HepG2 (cell line): ENCODE results near the gene OPRD1. TPM values are rescaled to one million over a fixed set of nuclear protein-coding genes. Genes with fewer than 3 reads are reported as not detected.

Experiments
- ATAC-seq: fragments of 200-7000 bp; cut with Tn5 transposase; 3 replicates; pipeline ENCODE4 v1.9.1; 2020; ENCODE audit warnings: mild to moderate bottlenecking, moderate library complexity
- BruUV-seq: library from RNA; stranded (reverse); fragments of 400-500 nt; replicated peaks from 2 replicates; lab custom pipeline; 2021; lab: Mats Ljungman, UMichigan
- CTCF ChIA-PET: fragments of 300-600 bp; formaldehyde crosslinking; extraction: SDS; loops from one replicate; lab custom pipeline; 2021; ENCODE audit warnings: low total read pairs, inconsistent platforms, low intra/inter-chr PET ratio; lab: Yijun Ruan, JAX
- POLR2A ChIA-PET: fragments of 350-600 bp; sonication (Branson Sonifier 250); formaldehyde crosslinking; loops from one replicate; lab custom pipeline; 2020; ENCODE audit warnings: antibody characterized with exemption, inconsistent platforms; lab: Yijun Ruan, JAX
- DNase-seq: peaks from one replicate; pipeline ENCODE4 v3.0.0-alpha.2; 2015; ENCODE audit warnings: low spot score
- FAIRE-seq: peaks from 3 replicates; lab custom pipeline; 2011; peaks lifted over from hg19 to GRCh38; lab: Jason Lieb, UNC
- H2AFZ ChIP-seq: one replicate; pipeline ENCODE4 v1.6.1; 2011; ENCODE audit warnings: low read length, inconsistent platforms
- H3K27ac ChIP-seq: fragments of 300-600 bp; 3 replicates; pipeline ENCODE4 v1.8.0; 2011; ENCODE audit warnings: mixed run types, mild to moderate bottlenecking, mixed read lengths, low read length, inconsistent platforms; ENCODE audit not compliant: insufficient read depth; ENCODE audit errors: extremely low read length
- H3K27me3 ChIP-seq, 2 experiments: fragments of 200-600 bp in 1 of 2; 2 replicates in 1 of 2; 3 replicates in 1 of 2; pipeline versions ENCODE4 v1.6.0 to v1.8.0; 2011; ENCODE audit warnings: low read length in 2 of 2, mild to moderate bottlenecking in 2 of 2, moderate library complexity in 2 of 2, inconsistent platforms in 1 of 2; ENCODE audit not compliant: insufficient read depth in 2 of 2, control insufficient read depth in 1 of 2
- H3K36me3 ChIP-seq, 2 experiments: fragments of 200-600 bp in 1 of 2; replicated peaks in 1 of 2; 2 replicates in 1 of 2; 3 replicates in 1 of 2; pipeline versions ENCODE4 v1.5.1 to v1.8.0; 2011; ENCODE audit warnings: low read length in 2 of 2, inconsistent platforms in 1 of 2; ENCODE audit not compliant: insufficient read depth in 2 of 2, control insufficient read depth in 1 of 2
- H3K4me1 ChIP-seq: 2 replicates; pipeline ENCODE4 v1.5.1; 2012; ENCODE audit warnings: low read length, inconsistent platforms; ENCODE audit not compliant: insufficient read depth
- H3K4me2 ChIP-seq: 2 replicates; pipeline ENCODE4 v1.6.0; 2011; ENCODE audit warnings: low read depth, low read length, inconsistent platforms
- H3K4me3 ChIP-seq, 3 experiments: fragments of 200-600 bp in 1 of 3; sonication (generic), shearing (Covaris generic) in 1 of 3; replicated peaks in 1 of 3; 2 replicates each; pipeline ENCODE4 v1.5.1; 2011 to 2016; ENCODE audit warnings: low read length in 3 of 3, inconsistent platforms in 2 of 3, low read depth in 2 of 3, mild to moderate bottlenecking in 2 of 3, control low read depth in 1 of 3, mixed read lengths in 1 of 3; ENCODE audit not compliant: insufficient read depth in 1 of 3
- H3K79me2 ChIP-seq: one replicate; pipeline ENCODE4 v1.6.1; 2011; ENCODE audit warnings: low read length, inconsistent platforms; ENCODE audit not compliant: insufficient read depth
- H3K9ac ChIP-seq: 2 replicates; pipeline ENCODE4 v1.6.0; 2011; ENCODE audit warnings: mild to moderate bottlenecking, low read depth, low read length, inconsistent platforms; ENCODE audit not compliant: insufficient read depth
- H3K9me3 ChIP-seq: 2 replicates; pipeline ENCODE4 v1.5.1; 2012; ENCODE audit warnings: mild to moderate bottlenecking, low read length
- H4K20me1 ChIP-seq: 2 replicates; pipeline ENCODE4 v1.6.0; 2011; ENCODE audit warnings: inconsistent platforms, mild to moderate bottlenecking, low read length, moderate library complexity; ENCODE audit not compliant: insufficient read depth
- FUBP1 ChIP-seq: sonication (generic); formaldehyde crosslinking; IDR thresholded peaks from 2 replicates; pipeline ENCODE4 v1.5.1; 2020; ENCODE audit warnings: missing genetic modification reagents, mild to moderate bottlenecking, borderline replicate concordance
- MAZ ChIP-seq, 2 experiments: sonication (generic) in 1 of 2; formaldehyde crosslinking in 1 of 2; IDR thresholded peaks; 2 replicates each; pipeline versions ENCODE4 v1.5.0 to v1.6.1; 2012 to 2020; ENCODE audit warnings: low read depth in 2 of 2, mild to moderate bottlenecking in 2 of 2, borderline replicate concordance in 1 of 2, improper control_type of control experiment in 1 of 2, low read length in 1 of 2, missing genetic modification reagents in 1 of 2, moderate library complexity in 1 of 2
- RFX1 ChIP-seq: fragments of 450-650 bp; IDR thresholded peaks from 2 replicates; pipeline ENCODE4 v1.6.1; 2017
- ZBTB8A ChIP-seq: sonication (generic); formaldehyde crosslinking; IDR thresholded peaks from 2 replicates; pipeline ENCODE4 v1.4.0; 2020; ENCODE audit warnings: mild to moderate bottlenecking, low read depth, missing genetic modification reagents, borderline replicate concordance
- ZNF207 ChIP-seq: fragments of 450-650 bp; IDR thresholded peaks from 2 replicates; pipeline ENCODE4 v1.6.1; 2016; ENCODE audit warnings: antibody characterized with exemption, borderline replicate concordance
- ZNF333 ChIP-seq: sonication (generic); formaldehyde crosslinking; IDR thresholded peaks from 2 replicates; pipeline ENCODE4 v1.4.0; 2020; ENCODE audit warnings: mild to moderate bottlenecking, missing genetic modification reagents, borderline replicate concordance
- ZNF34 ChIP-seq: sonication (generic); formaldehyde crosslinking; IDR thresholded peaks from 2 replicates; pipeline ENCODE4 v1.4.0; 2020; ENCODE audit warnings: mild to moderate bottlenecking, missing genetic modification reagents, borderline replicate concordance
- ZNF382 ChIP-seq: sonication (generic); formaldehyde crosslinking; IDR thresholded peaks from 2 replicates; pipeline ENCODE4 v1.5.0; 2020; ENCODE audit warnings: missing genetic modification reagents, mild to moderate bottlenecking, borderline replicate concordance
- WGBS: methylation state at CpG from one replicate; pipeline ENCODE4 v1.1.6; 2017; ENCODE audit warnings: low lambda C conversion rate; 5-methylcytosine and 5-hydroxymethylcytosine counted together
- in situ Hi-C: cut with HindIII; loops from 2 replicates; pipeline ENCODE4 v1.10.0; 2017; ENCODE audit warnings: low pct_unique_long_range_greater_than_20kb; ENCODE audit not compliant: extremely low pct_ligation_motif_present
- intact Hi-C: fragments of 100-400 bp; cut with micrococcal nuclease; formaldehyde crosslinking; loops from one replicate; pipeline ENCODE4 v1.10.0; 2022; ENCODE audit not compliant: unreplicated experiment
- polyA plus RNA-seq, 8 experiments: library from polyadenylated mRNA; depleted of rRNA in 3 of 8; stranded (reverse) in 7 of 8; unstranded in 1 of 8; fragments of >200 nt; fragmentation: Illumina TruSeq in 4 of 8; extraction: Trizol in 4 of 8; gene quantifications; 2 replicates each; pipeline versions ENCODE4 v1.2.1 to v1.2.3, GENCODE V29; 2011 to 2016; ENCODE audit warnings: low read depth in 4 of 8, missing spikeins in 1 of 8, mixed read lengths in 1 of 8; ENCODE audit not compliant: insufficient read depth in 1 of 8
- total RNA-seq, 5 experiments: library from RNA; depleted of rRNA; stranded (reverse); fragments of >200 nt; fragmentation: Illumina TruSeq; extraction: Trizol; gene quantifications; 2 replicates each; pipeline ENCODE4 v1.2.3, GENCODE V29; 2016; ENCODE audit warnings: low read depth in 1 of 5
- TF ChIP-seq, protein P1 (sequence below): sonication (generic); formaldehyde crosslinking; IDR thresholded peaks from 2 replicates; pipeline ENCODE4 v1.4.0; 2020; ENCODE audit warnings: missing genetic modification reagents

Gene OPRD1
- total and polyA plus RNA-seq, 2 of the 13 experiments (the other 11 are each of a cell fraction or from before 2014, with no cell fraction given): 0.02 to 0.03 TPM

DNA sequence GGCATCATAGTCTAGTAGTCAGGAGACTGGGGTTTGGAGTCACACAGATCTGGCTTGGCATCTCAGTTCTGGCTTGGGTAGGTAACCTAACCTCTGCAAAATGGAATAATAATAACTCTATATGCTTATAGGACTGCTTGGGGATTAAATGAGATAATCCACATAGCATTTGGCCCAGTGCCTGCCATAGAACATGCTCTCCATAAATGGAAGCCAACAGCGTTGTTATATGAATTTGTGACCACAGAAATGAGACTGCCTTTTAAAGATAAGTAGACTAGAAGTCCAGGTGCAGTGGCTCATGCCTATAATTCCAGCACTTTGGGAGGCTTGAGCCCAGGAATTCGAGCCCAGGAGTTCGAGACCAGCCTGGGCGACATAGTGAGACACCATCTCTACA lies 4.0 kb upstream of the OPRD1 start:
- no peaks in the 10 kb centered on the region for H3K79me2 ChIP-seq
- peaks cover 13% of the 10 kb centered on the region for H3K4me1 ChIP-seq
- no peaks in the 10 kb centered on the region for H3K9me3 ChIP-seq
- no peak overlapping the region for H3K4me2 ChIP-seq
- POLR2A ChIA-PET: no interaction called here
- no TSS peak for BruUV-seq
- intact Hi-C loops (no loop called here), in situ Hi-C loops (no loop called here)
- no peak for DNase-seq
- no peak for FAIRE-seq
- no peak for ATAC-seq
- H2AFZ ChIP-seq: no peak overlapping the region
- TF ChIP-seq ZNF333 (CRISPR knock-in tag) (no peak), ZNF382 (CRISPR knock-in tag) (no peak), ZNF207 (no peak), RFX1 (no peak), MAZ (IDR thresholded peaks at IDR 0.05; ENCODE audit: borderline replicate concordance, low read depth, low read length) (no peak), MAZ (CRISPR knock-in tag; IDR thresholded peaks at IDR 0.05; ENCODE audit: low read depth) (no peak), FUBP1 (no peak), ZNF34 (CRISPR knock-in tag) (no peak), ZBTB8A (no peak)
- TF ChIP-seq, protein P1, sequence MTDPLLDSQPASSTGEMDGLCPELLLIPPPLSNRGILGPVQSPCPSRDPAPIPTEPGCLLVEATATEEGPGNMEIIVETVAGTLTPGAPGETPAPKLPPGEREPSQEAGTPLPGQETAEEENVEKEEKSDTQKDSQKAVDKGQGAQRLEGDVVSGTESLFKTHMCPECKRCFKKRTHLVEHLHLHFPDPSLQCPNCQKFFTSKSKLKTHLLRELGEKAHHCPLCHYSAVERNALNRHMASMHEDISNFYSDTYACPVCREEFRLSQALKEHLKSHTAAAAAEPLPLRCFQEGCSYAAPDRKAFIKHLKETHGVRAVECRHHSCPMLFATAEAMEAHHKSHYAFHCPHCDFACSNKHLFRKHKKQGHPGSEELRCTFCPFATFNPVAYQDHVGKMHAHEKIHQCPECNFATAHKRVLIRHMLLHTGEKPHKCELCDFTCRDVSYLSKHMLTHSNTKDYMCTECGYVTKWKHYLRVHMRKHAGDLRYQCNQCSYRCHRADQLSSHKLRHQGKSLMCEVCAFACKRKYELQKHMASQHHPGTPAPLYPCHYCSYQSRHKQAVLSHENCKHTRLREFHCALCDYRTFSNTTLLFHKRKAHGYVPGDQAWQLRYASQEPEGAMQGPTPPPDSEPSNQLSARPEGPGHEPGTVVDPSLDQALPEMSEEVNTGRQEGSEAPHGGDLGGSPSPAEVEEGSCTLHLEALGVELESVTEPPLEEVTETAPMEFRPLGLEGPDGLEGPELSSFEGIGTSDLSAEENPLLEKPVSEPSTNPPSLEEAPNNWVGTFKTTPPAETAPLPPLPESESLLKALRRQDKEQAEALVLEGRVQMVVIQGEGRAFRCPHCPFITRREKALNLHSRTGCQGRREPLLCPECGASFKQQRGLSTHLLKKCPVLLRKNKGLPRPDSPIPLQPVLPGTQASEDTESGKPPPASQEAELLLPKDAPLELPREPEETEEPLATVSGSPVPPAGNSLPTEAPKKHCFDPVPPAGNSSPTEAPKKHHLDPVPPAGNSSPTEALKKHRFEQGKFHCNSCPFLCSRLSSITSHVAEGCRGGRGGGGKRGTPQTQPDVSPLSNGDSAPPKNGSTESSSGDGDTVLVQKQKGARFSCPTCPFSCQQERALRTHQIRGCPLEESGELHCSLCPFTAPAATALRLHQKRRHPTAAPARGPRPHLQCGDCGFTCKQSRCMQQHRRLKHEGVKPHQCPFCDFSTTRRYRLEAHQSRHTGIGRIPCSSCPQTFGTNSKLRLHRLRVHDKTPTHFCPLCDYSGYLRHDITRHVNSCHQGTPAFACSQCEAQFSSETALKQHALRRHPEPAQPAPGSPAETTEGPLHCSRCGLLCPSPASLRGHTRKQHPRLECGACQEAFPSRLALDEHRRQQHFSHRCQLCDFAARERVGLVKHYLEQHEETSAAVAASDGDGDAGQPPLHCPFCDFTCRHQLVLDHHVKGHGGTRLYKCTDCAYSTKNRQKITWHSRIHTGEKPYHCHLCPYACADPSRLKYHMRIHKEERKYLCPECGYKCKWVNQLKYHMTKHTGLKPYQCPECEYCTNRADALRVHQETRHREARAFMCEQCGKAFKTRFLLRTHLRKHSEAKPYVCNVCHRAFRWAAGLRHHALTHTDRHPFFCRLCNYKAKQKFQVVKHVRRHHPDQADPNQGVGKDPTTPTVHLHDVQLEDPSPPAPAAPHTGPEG: no peak
- no peak overlapping the region for H3K9ac ChIP-seq
- no peak overlapping the region for H3K27ac ChIP-seq
- H3K4me3 ChIP-seq: no peak overlapping the region
- 0 out of 2 replicates have a peak, but pooled peaks cover 2% of the 10 kb centered on the region for H4K20me1 ChIP-seq
- CTCF ChIA-PET: no interaction called here
- 43% methylated on average over 4 of the region's 4 CpGs for WGBS
- H3K27me3 ChIP-seq: peaks cover 8 to 28% of the 10 kb centered on the region in 2 experiments
- no peaks in the 10 kb centered on the region for H3K36me3 ChIP-seq
